Smooth muscle cell (in vitro differentiated cells): ENCODE data around the gene KCNJ2. TPM values are rescaled to one million over a fixed set of nuclear protein-coding genes. Genes with fewer than 3 reads are reported as not detected.

Source experiments
- DNase-seq: peaks from one replicate; lab custom pipeline; 2025; ENCODE audit not compliant: unreplicated experiment; lab: John Stamatoyannopoulos, UW
- H2AFZ ChIP-seq: fragments of 200-600 bp; sonication (generic); 2 replicates; pipeline ENCODE4 v1.6.0; 2016; ENCODE audit warnings: antibody characterized with exemption, low read depth, mild to moderate bottlenecking
- H3F3A ChIP-seq: fragments of 200-600 bp; sonication (generic); 2 replicates; pipeline ENCODE4 v1.6.0; 2017; ENCODE audit warnings: antibody characterized with exemption, low read depth
- H3K27ac ChIP-seq: fragments of 200-600 bp; sonication (generic); 2 replicates; pipeline ENCODE4 v1.5.1; 2016; ENCODE audit warnings: low read depth, mild to moderate bottlenecking
- H3K27me3 ChIP-seq: fragments of 200-600 bp; sonication (generic); 2 replicates; pipeline ENCODE4 v1.6.1; 2016; ENCODE audit warnings: low read depth, mild to moderate bottlenecking
- H3K36me3 ChIP-seq: fragments of 200-600 bp; sonication (generic); 2 replicates; pipeline ENCODE4 v1.5.1; 2016; ENCODE audit warnings: low read depth
- H3K4me1 ChIP-seq: fragments of 200-600 bp; sonication (generic); 2 replicates; pipeline ENCODE4 v1.5.1; 2016; ENCODE audit warnings: low read depth
- H3K4me2 ChIP-seq: fragments of 200-600 bp; sonication (generic); 2 replicates; pipeline ENCODE4 v1.6.0; 2016; ENCODE audit warnings: mild to moderate bottlenecking
- H3K4me3 ChIP-seq: fragments of 200-600 bp; sonication (generic); 2 replicates; pipeline ENCODE4 v1.5.1; 2016; ENCODE audit warnings: mild to moderate bottlenecking
- H3K79me2 ChIP-seq: fragments of 200-600 bp; sonication (generic); 2 replicates; pipeline ENCODE4 v1.6.0; 2016; ENCODE audit warnings: low read depth, mild to moderate bottlenecking
- H3K9ac ChIP-seq: fragments of 200-600 bp; sonication (generic); 2 replicates; pipeline ENCODE4 v1.6.0; 2016; ENCODE audit warnings: low read depth
- H3K9me3 ChIP-seq: fragments of 200-600 bp; sonication (generic); replicated peaks from 2 replicates; pipeline ENCODE4 v1.5.1; 2016; ENCODE audit warnings: low read depth
- H4K20me1 ChIP-seq: fragments of 200-600 bp; sonication (generic); 2 replicates; pipeline ENCODE4 v1.6.0; 2016; ENCODE audit warnings: low read depth
- CTCF ChIP-seq: fragments of 200-600 bp; sonication (generic); IDR thresholded peaks from 2 replicates; pipeline ENCODE4 v1.5.1; 2017; ENCODE audit warnings: borderline replicate concordance, mild to moderate bottlenecking, antibody characterized with exemption; ENCODE audit not compliant: insufficient read depth, poor library complexity, severe bottlenecking
- WGBS: methylation state at CpG from one replicate; pipeline ENCODE4 v1.1.7; 2016; ENCODE audit warnings: low lambda C conversion rate; 5-methylcytosine and 5-hydroxymethylcytosine counted together
- polyA plus RNA-seq: library from polyadenylated mRNA; unstranded; fragments of >200 nt; fragmentation: Nextera tagmentation; extraction: Ambion mirVana; gene quantifications from 2 replicates; pipeline ENCODE4 v1.2.1, GENCODE V29; 2016
- total RNA-seq: library from RNA; depleted of rRNA; stranded (reverse); fragments of >200 nt; gene quantifications from 2 replicates; pipeline ENCODE4 v1.2.3, GENCODE V29; 2014

KCNJ2 gene
- total and polyA plus RNA-seq, 2 experiments from 2014 or later: 0.06 to 1.8 TPM

- Histone ChIP-seq H3K4me2 (no peak overlapping the region), H3K4me3 (no peak overlapping the region), H4K20me1 (no peaks in the 10 kb centered on the region), H3K27me3 (peaks cover 6% of the 10 kb centered on the region), H3K79me2 (no peaks in the 10 kb centered on the region), H3K27ac (no peak overlapping the region), H3K36me3 (no peaks in the 10 kb centered on the region), H3K9me3 (no peaks in the 10 kb centered on the region), H3K9ac (no peak overlapping the region), H3F3A (no peaks in the 10 kb centered on the region), H2AFZ (no peak overlapping the region), H3K4me1 (no peaks in the 10 kb centered on the region)
- no peak for TF ChIP-seq CTCF
- DNase-seq: no peak
- 75% methylated on average over 6 of the region's 6 CpGs for WGBS
Observed at GRCh38 chr17:70201872-70202419, 32.6 kb downstream of the KCNJ2 start.

GRCh38 chr17:70202840-70203239, 33.5 kb downstream of the KCNJ2 start:
- Histone ChIP-seq H3K27ac (no peak overlapping the region), H3K4me2 (no peak overlapping the region), H3K79me2 (no peaks in the 10 kb centered on the region), H3K4me3 (no peak overlapping the region), H3K9me3 (no peaks in the 10 kb centered on the region), H4K20me1 (no peaks in the 10 kb centered on the region), H2AFZ (no peak overlapping the region), H3K36me3 (no peaks in the 10 kb centered on the region), H3F3A (no peaks in the 10 kb centered on the region), H3K4me1 (no peaks in the 10 kb centered on the region), H3K27me3 (peaks cover 6% of the 10 kb centered on the region), H3K9ac (no peak overlapping the region)
- 87% methylated on average over 2 of the region's 2 CpGs for WGBS
- DNase-seq: no peak
- no peak for TF ChIP-seq CTCF

GRCh38 chr17:70204431-70204830, 35.1 kb downstream of the KCNJ2 start:
- Histone ChIP-seq H3K27me3 (peaks cover 6% of the 10 kb centered on the region), H3K9me3 (no peaks in the 10 kb centered on the region), H3K79me2 (no peaks in the 10 kb centered on the region), H3F3A (no peaks in the 10 kb centered on the region), H3K36me3 (no peaks in the 10 kb centered on the region), H3K27ac (no peak overlapping the region), H3K4me2 (no peak overlapping the region), H3K9ac (no peak overlapping the region), H3K4me3 (no peak overlapping the region), H4K20me1 (no peaks in the 10 kb centered on the region), H3K4me1 (no peaks in the 10 kb centered on the region), H2AFZ (no peak overlapping the region)
- 95% methylated on average over 3 of the region's 3 CpGs for WGBS
- TF ChIP-seq CTCF: no peak
- DNase-seq: no peak

GRCh38 chr17:70205401-70205800, 36.1 kb downstream of the KCNJ2 start:
- no peaks in the 10 kb centered on the region for H3K79me2 ChIP-seq
- TF ChIP-seq CTCF: no peak

More at GRCh38 chr17:70205401-70205800, 36.1 kb downstream of the KCNJ2 start:
- H3K36me3 ChIP-seq: no peaks in the 10 kb centered on the region
- H4K20me1 ChIP-seq: no peaks in the 10 kb centered on the region
- H3K9ac ChIP-seq: no peak overlapping the region
- H3K4me2 ChIP-seq: no peak overlapping the region
- H3K4me3 ChIP-seq: no peak overlapping the region
- no peak for DNase-seq
- WGBS: 94% methylated on average over 4 of the region's 4 CpGs
- peaks cover 6% of the 10 kb centered on the region for H3K27me3 ChIP-seq
- H3K27ac ChIP-seq: no peak overlapping the region
- no peak overlapping the region for H2AFZ ChIP-seq
- no peaks in the 10 kb centered on the region for H3K4me1 ChIP-seq
- H3K9me3 ChIP-seq: no peaks in the 10 kb centered on the region
- no peaks in the 10 kb centered on the region for H3F3A ChIP-seq
